Prostate gland (tissue), 2 donors: Measurements from ENCODE around the gene C9orf40. TPM values are rescaled to one million over a fixed set of nuclear protein-coding genes. Genes with fewer than 3 reads are reported as not detected.
A peak's percentile ranks its signal among the peaks of the same experiment; 100 is the strongest.

ENCODE experiments used
- DNase-seq: peaks from one replicate; pipeline ENCODE4 v3.0.0-alpha.2; 2019; ENCODE audit warnings: low spot score
- H3K27ac ChIP-seq, 2 donors: fragments of 200-600 bp; sonication (generic); 2 replicates each; pipeline ENCODE4 v1.5.1; 2017 to 2019
- H3K27me3 ChIP-seq: fragments of 200-600 bp; sonication (generic); replicated peaks from 2 replicates; pipeline ENCODE4 v1.5.1; 2019; ENCODE audit not compliant: insufficient read depth
- H3K36me3 ChIP-seq, 2 donors: fragments of 200-600 bp; sonication (generic); 1 replicate in 1 of 2; 2 replicates in 1 of 2; pipeline versions ENCODE4 v1.5.1 to v1.8.1; 2017 to 2019
- H3K4me1 ChIP-seq: fragments of 200-600 bp; sonication (generic); replicated peaks from 2 replicates; pipeline ENCODE4 v1.5.1; 2019
- H3K4me3 ChIP-seq, 2 donors: fragments of 200-600 bp; sonication (generic); 2 replicates each; pipeline ENCODE4 v1.5.1; 2017 to 2019
- H3K9me3 ChIP-seq: fragments of 200-600 bp; sonication (generic); 2 replicates; pipeline ENCODE4 v1.5.1; 2017
- POLR2A ChIP-seq: fragments of 450-650 bp; IDR thresholded peaks from one replicate; pipeline ENCODE4 v1.6.1; 2016; ENCODE audit warnings: antibody characterized with exemption, mild to moderate bottlenecking
- POLR2AphosphoS5 ChIP-seq: sonication (generic); formaldehyde crosslinking; IDR thresholded peaks from one replicate; pipeline ENCODE4 v1.6.1; 2017; ENCODE audit warnings: antibody characterized with exemption
- WGBS: methylation state at CpG from one replicate; pipeline ENCODE4 v1.1.5; 2018; 5-methylcytosine and 5-hydroxymethylcytosine counted together
- intact Hi-C: fragments of 100-400 bp; cut with DNase I; formaldehyde crosslinking; loops from one replicate; pipeline ENCODE4 v1.14.2; 2022
- total RNA-seq, 2 donors: library from RNA; depleted of rRNA; stranded (reverse); fragments of >200 nt; gene quantifications; one replicate each; pipeline ENCODE4 v1.1.0, GENCODE V29; 2016
- TF ChIP-seq, protein P1 (sequence below), 4 experiments: fragments of 200-600 bp in 2 of 4; fragments of 450-650 bp in 2 of 4; sonication (generic) in 2 of 4; IDR thresholded peaks; 1 replicate in 3 of 4; 2 replicates in 1 of 4; pipeline ENCODE4 v1.5.1; 2016 to 2019; ENCODE audit warnings: antibody characterized with exemption in 4 of 4, mild to moderate bottlenecking in 2 of 4, moderate library complexity in 2 of 4

Gene C9orf40
- total RNA-seq, 2 donors from 2014 or later, result 2.5 to 4.4 TPM

DNA sequence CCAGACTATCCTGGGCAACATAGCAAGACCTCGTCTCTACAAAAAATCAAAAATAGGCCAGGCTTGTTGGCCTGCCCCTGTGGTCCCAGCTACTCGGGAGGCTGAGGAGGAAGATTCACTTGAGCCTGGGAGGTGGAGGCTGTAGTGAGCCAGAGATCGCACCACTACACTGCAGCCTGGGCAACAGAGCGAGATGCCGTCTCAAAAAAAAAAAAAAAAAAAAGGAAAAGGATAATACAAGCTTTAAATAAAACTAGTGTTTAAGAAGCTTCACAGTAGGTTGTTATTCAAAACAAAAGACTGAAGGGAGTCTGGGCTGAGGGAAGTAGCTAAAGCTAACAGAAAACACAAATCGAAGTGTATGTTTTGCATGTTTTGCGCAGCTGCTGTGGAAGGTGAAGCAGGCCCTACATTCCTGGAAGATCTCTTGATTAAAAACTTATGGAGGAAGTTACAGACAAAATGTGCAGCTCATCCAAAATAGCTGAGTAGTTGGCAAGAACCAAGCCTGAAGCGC lies 581 bp upstream of the C9orf40 start:
- no peak for DNase-seq
- Histone ChIP-seq H3K4me1 (no peaks in the 10 kb centered on the region), H3K36me3 (no peaks in the 10 kb centered on the region), H3K4me3 (peak overlapping the region; percentile 75 to 91), H3K27ac (peak overlapping the region; percentile 91 to 94), H3K9me3 (no peaks in the 10 kb centered on the region), H3K27me3 (no peaks in the 10 kb centered on the region)
- intact Hi-C loops, result loop anchor here (2.0 kb wide), 2 partner anchors 78 to 136 kb away; partner anchors contain the start of genes NMRK1 and OSTF1
- no peak for TF ChIP-seq POLR2AphosphoS5
- TF ChIP-seq POLR2A, result no peak
- TF ChIP-seq, protein P1, sequence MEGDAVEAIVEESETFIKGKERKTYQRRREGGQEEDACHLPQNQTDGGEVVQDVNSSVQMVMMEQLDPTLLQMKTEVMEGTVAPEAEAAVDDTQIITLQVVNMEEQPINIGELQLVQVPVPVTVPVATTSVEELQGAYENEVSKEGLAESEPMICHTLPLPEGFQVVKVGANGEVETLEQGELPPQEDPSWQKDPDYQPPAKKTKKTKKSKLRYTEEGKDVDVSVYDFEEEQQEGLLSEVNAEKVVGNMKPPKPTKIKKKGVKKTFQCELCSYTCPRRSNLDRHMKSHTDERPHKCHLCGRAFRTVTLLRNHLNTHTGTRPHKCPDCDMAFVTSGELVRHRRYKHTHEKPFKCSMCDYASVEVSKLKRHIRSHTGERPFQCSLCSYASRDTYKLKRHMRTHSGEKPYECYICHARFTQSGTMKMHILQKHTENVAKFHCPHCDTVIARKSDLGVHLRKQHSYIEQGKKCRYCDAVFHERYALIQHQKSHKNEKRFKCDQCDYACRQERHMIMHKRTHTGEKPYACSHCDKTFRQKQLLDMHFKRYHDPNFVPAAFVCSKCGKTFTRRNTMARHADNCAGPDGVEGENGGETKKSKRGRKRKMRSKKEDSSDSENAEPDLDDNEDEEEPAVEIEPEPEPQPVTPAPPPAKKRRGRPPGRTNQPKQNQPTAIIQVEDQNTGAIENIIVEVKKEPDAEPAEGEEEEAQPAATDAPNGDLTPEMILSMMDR (IDR thresholded peaks at IDR 0.05), result no peak
- WGBS, result 48% methylated on average over 8 of the region's 8 CpGs

DNA sequence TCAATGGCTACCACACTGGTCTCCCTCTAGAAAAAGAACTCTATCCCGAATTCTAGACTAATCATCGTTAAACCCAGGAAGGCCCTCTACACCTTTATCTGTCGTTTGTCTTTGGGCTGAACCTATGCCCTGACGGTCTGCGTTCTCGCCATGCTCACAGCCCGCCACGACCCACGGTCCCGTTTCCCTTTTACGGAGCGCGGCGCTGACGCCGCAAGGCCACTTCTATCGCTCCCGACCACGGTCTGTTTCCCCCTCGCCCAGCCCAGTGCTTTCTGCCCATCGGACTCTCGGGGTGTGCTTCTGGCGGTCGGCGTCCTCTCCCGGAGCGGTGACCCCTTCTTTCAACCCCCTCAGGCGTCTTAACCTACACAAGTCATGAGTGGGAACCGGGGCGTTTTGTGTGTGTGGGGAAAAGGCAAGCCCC lies 974 bp downstream of the C9orf40 start:
- intact Hi-C loops, result loop anchor here (2.0 kb wide), 2 partner anchors 79 to 137 kb away; partner anchors contain the start of genes NMRK1 and OSTF1
- peak overlapping the region; percentile 75 to 91 for H3K4me3 ChIP-seq
- no peaks in the 10 kb centered on the region for H3K4me1 ChIP-seq
- TF ChIP-seq, protein P1 (IDR thresholded peaks at IDR 0.05), result no peak
- TF ChIP-seq POLR2AphosphoS5, result no peak
- TF ChIP-seq POLR2A, result no peak
- DNase-seq, result peak; percentile 20
- H3K27ac ChIP-seq, result peak overlapping the region; percentile 91 to 94
- H3K27me3 ChIP-seq, result no peaks in the 10 kb centered on the region
- H3K36me3 ChIP-seq, result no peaks in the 10 kb centered on the region
- WGBS, result under 1% methylated on average over 30 of the region's 30 CpGs
- H3K9me3 ChIP-seq, result no peaks in the 10 kb centered on the region

DNA sequence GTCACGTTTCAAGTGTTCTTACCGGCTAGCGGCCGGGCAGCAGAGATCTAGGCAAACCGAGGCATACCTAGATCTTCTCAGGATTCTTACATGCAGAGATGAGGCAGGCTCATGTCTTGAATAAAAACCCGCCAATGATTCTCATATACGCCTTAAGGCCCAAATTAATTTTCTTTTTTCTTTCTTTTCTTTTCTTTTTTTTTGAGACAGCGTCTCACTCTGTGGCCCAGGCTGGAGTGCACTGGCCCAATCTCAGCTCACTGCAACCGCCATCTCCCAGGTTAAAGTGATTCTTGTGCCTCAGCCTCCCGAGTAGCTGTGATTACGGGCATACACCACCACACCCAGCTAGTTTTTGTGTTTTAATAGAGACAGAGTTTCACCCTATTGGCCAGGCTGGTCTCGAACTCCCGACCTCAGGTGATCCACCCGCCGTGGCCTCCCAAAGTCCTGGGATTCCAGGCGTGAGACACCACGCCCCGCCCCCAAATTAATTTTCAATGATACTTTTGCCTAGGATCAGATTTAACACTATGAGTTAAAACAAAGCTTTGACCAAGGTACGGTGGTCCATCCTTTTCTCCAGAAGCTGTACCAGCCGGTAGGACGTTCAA lies 1.5 kb downstream of the C9orf40 start:
- no peak for DNase-seq
- Histone ChIP-seq H3K36me3 (no peaks in the 10 kb centered on the region), H3K4me3 (peak overlapping the region; percentile 75 to 91), H3K9me3 (no peaks in the 10 kb centered on the region), H3K27ac (peak overlapping the region; percentile 91 to 94), H3K4me1 (no peaks in the 10 kb centered on the region), H3K27me3 (no peaks in the 10 kb centered on the region)
- WGBS, result 69% methylated on average over 21 of the region's 21 CpGs
- TF ChIP-seq POLR2AphosphoS5, result no peak
- TF ChIP-seq, protein P1 (IDR thresholded peaks at IDR 0.05), result no peak
- TF ChIP-seq POLR2A, result no peak
- intact Hi-C loops, result no loop called here

DNA sequence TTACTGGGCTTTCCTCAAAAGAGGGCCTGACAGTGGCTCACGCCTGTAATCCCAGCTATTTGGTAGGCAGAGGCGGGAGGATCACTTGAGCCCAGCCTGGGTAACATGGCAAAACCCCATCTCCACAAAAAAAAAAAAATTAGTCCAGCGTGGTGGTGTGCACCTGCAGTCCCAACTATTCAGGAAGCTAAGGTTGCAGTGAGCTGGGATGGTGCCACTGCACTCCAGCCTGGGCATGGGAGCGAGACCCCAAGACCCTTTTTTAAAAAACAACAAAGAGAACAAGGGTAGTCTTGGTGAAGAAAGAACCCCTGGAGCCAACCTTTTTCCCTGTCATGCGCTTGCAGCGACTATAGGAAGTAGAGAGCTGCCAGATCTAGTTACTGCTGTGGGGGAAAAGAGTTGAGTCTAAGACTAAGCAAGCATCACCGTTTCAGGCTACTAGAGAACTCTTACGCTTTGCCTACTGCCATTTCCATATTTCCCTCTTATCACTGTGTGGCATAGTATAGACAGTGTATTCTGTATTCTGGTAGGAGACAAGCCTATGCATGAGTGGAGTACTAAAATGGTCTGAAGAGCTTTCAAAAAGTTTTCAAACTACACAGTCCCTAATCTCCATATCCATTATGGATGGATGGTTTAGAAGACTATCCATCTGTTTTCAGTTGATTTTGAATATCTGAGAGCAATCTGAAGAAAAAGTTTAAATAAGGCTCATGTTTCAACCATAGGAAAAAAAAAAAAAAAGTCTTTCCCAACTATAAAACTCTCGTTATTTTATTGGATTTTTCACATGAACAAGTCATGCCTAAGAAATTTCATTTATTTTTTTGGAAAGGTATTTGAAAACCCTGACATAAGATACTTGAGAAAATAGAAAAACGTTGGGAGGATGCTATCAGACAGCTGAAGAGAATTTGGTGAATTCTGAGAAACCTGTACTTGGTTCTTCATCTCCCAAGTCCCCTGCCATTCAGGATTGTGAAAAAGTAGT lies 2.6 kb downstream of the C9orf40 start:
- TF ChIP-seq POLR2AphosphoS5, result no peak
- TF ChIP-seq POLR2A, result no peak
- TF ChIP-seq, protein P1 (IDR thresholded peaks at IDR 0.05), result no peak
- Histone ChIP-seq H3K9me3 (no peaks in the 10 kb centered on the region), H3K4me3 (no peak overlapping the region), H3K36me3 (no peaks in the 10 kb centered on the region), H3K27me3 (no peaks in the 10 kb centered on the region), H3K4me1 (no peaks in the 10 kb centered on the region), H3K27ac (no peak overlapping the region)
- intact Hi-C loops, result no loop called here
- WGBS, result 75% methylated on average over 10 of the region's 10 CpGs
- DNase-seq, result no peak
